Activated T-helper 9 cell treated with anti-CD3 and anti-CD28 coated beads, Interleukin-2, amount 50 U/mL, for 16 hours (primary cell): ENCODE data around the gene PRPF40B.
A peak's percentile ranks its signal among the peaks of the same experiment; 100 is the strongest.
"Not testable (repeated sequence)": the region's sequence is repeated elsewhere in the genome, so short reads cannot be mapped to it uniquely, and the experiment has no call there.

Experiments used
- DNase-seq: peaks from one replicate; pipeline ENCODE4 v3.0.0-alpha.2; 2020; ENCODE audit warnings: low read depth

The PRPF40B gene

DNA sequence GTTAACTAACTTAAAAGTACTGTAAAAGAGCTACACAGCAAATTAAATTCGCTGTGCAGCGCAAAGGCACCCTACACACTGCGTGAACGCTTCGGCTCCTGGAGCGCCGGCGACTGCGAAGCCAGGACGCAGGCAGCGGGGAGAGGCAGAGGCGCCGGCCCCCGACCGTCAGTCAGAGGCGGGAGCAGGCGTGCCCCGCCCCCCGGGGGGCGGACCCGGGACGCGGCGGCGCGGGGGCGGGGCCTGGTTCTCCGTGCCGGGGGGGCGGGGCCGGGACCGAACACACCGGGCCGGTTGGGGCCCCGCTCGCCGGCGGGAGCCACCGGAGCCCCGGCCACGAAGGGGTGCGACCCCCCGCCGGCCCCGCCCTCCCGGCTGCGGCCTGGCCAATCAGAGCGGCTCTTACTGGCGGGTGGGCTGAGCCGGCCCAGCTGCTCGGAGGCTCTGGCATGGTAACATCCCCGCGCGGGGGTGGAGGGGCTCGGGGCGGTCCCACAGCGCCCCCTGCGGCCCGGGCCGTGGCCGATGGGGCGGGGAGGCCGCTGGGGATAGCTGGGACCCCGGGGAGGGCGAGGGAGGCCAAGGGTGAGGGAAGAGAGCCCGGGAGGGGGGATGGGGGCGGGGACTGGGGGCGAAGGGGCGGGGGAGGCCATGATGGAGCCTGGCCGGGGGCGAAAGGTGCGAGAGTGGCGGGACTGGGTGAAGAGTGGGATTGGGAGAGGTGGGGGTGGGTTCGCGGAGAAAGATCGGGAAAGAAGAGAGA is at the start of gene PRPF40B:
TSS of gene PRPF40B (plus strand) at position 420 of the 763 bp plus-strand sequence. CDS start at position 450, 30 bp downstream.
- DNase-seq = peak; percentile 79

DNA sequence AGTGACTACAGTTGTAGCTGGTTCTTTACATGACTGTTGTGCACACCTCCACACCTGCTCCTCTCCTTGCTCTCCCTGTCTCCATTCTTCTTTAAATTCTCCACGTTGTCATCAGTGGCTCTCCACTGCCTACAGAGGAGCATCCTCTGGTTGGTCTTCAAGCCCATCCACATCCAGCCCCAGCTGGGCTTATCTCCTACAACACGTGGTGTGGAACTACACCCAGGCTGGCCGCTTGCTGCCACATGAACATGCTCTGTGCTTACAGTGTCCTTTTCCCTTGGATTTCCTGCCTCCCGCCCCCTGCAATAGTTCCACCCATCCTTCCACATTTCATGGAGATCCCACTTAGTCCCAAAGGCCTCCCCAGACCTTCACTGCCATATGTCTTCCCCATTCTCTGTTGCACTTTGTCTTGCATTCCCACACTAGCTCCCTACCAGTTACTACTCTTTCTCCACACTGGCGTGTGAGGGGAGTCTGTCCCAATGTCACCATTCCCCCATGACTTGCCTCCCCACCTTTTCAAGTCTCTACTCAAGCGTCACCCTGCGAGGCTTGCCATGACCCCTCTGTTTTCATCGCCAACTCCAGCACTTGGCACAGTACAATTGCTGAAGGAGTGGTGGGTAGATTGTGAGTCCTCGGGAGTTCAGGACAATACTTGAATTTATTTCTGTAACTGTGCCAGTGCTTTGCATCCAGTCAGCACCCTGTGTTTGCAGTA is 45.6 kb upstream of the PRPF40B start:
- DNase-seq = no peak

GRCh38 chr12:49578471-49579112 is 44.8 kb upstream of the PRPF40B start:
- no peak for DNase-seq

- DNase-seq = peak; percentile 12
These were observed 42.5 kb upstream of the PRPF40B start for GRCh38 chr12:49580572-49581535.

DNA sequence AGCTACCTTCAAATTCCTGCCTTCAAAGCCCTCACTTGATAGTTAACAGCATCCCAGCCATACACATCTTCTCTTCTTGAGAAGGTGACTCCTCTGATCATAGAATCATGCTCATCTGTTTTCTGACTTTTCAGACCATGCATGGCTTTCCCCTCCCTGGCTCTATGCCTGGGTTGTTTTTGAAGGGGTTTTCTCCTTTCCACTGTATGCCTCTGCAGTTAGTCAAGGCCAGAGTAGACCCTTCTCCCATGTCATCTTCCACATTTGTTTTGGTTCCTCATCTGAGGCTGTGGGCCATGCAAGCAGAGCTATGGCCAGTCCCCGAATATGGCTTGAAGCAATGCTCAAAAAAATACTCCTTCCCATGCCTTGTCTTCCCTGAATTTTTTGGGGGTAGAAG is 41.2 kb upstream of the PRPF40B start:
- DNase-seq = no peak

DNA sequence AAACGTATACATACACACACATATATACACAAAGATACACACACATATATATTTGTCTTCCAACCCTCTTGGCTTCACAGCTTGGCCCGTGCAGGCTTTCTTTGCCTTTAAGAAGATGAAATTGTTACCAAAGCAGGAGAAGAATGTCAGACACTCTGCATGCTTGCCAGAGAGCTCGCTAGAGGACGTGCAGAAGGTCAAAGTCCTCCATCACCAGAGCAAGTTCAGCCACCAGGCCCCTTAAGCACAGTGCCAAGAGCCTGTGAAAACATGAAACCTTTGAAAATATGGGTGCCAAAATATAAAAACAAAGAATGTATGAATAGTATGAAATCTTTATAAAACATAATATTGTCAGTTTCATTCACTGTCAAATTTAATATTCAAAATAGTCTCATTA is 40.5 kb upstream of the PRPF40B start:
- no peak for DNase-seq

DNA sequence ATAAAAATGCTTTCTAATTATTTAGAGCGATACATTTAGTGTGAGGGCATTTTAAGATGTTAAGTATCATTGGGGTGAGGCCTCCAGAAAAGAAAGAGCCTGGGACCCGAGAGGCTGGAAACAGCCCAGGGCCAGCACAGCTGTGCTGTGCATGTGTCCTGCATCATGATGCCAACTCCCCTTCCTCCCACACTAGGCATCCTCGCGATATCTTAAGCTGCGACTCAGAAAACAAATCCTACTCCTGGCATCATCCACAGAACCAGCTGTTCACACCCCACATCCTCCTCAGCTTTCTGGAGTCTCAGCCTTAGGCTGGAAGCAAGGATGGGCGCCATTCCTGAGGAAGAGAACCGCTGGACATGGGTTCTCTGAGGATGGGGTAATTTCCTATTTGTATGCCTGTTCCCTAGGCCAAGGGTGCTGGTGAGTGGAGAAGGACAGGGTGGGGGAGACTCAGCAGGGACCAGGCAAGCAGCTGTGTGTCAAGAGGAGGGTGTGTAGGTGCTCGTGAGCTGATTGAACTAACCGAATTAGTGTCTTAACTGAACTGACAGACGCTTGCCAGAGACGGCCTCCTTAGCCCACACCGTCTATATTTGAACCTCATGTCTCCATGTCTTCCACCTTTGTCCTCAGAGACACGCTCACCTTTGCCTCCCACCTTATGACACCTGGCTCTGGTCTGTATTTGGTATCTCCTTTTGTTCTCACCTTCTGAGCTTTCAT is 39.8 kb upstream of the PRPF40B start:
- DNase-seq = no peak

GRCh38 chr12:49584591-49584990 is 38.8 kb upstream of the PRPF40B start:
- no peak for DNase-seq

GRCh38 chr12:49585477-49586459 is 37.6 kb upstream of the PRPF40B start:
- DNase-seq = no peak

DNA sequence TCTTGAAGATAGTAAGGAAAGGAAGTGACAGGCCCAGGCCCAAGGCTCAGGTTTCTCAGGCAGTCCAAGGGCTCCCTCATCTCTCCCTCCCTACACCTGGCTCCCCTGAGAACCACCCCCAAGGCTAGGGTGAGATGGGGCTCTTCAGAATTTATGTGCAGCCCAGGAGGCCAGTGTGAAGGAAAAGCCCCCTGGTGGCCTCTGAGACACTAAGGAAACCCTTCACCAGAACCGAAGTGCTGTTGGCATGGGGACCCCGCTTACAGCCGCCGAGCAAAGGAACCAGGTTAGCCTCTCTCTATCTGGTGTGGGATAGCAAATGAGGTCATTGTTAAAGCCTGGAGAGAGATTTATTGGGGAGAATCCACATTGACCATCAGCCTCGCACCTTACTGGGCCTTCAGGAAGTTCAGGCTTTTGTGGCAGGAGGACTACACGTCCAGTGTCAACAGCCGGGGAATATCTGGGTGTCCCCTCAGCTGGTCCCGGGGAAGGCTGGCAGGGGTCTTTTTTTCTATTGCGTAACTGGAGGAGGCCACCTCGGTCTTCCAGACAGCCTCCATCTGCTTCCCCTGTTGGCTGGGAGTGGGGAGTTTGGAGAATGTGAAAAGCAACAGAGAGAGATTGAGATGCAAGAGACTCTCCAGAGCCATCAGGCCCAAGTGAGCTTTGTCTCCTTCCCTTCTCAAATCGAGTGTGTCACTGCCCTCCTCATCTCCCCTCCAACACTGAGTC is 36.0 kb upstream of the PRPF40B start:
- no peak for DNase-seq

DNA sequence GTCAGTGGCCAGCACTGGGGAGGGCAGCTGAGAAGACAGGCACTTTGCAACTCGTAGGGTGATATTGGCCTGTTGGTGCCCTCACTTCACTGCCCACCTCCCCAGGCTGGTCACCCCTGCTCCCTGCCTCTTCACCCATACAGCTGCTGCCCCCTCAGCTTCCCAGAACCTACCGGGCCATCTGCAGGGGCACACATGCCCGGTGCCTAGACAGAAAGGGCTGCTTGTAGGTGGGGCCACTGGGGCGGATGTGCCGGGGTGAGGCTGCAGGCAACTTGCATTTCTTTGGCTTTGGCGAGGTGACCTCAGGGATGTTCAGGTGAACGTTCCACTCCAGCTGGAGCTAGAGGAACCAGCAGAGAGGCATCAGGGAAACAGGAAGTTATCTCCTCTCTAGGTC is 35.1 kb upstream of the PRPF40B start:
- no peak for DNase-seq

DNA sequence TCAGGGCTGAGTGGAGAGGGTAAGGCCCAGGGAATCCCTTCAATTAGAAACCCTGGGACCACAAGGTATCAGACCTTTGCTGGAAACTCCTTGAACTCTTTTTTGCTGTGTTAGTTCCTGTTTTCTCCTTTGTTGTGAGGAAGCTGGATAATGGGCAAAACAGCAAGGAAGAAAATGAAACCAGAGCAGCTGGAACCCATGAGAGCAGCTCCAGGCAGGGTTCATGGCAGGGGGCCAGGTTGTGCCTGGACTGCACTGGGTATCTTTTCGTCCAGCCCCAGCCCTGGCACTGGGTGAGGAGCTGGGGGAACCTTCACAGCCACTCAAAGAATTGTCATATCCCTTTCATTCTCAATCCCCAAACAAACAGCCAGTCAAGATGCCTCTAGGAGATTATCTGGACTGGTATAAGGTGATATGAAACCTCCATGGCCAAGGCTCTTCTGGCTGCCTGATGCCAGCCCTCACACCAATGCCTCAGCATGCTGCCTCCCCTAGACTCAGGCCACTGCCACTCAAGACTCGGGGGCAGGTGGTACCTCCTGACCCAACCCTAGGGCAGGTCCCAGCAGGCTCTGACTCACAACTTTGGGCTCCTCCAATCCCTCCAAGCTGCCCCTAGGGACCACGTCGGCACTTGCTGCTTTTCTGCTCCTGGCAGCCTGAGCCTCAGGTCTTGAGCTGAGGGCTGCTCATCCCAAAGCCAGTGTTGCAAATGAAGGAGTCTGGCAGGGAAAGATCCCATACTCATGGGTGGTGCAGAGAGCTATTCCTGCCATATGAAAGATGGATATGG is 34.4 kb upstream of the PRPF40B start:
- no peak for DNase-seq

DNA sequence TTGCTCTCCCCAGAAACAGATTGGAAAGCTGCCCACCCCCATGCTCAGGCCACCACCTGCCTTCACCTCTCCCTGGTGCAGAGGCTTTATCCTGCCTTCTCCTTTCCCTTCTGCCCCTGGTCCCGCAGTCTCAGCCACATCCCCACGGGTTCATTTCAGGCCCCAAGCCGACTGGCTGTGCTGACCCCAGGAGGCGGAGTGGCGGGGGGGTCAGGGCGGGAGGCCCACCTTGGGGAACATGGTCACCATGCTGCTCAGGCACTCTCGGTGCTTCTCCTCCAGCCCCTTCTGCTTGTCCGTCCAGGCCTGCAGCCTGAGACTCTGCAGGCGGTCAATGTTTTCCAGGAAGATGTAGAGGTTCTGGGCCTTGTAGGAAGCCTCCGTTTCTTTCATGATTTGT is 24.8 kb upstream of the PRPF40B start:
- DNase-seq = no peak

GRCh38 chr12:49599961-49600360 is 23.4 kb upstream of the PRPF40B start:
- DNase-seq = no peak

DNA sequence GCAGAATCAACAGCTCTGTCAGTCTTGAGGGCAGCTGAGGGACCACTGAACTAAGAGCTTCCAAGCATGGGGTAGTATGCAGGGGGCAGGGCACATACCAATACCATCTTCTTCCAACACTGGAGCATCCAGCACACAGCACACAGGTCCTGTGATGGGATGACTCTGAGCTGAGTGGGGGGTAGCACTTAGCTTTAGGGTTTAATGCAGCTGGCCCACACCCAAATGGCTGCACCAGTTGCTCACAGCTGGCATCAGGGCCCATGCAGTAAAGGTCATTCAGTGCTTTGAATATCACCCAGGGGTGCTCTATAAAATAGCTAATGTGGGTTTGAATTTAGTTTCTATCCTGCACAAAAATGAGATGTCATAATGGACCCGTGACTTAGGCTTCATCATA is 19.6 kb upstream of the PRPF40B start:
- DNase-seq = no peak

DNA sequence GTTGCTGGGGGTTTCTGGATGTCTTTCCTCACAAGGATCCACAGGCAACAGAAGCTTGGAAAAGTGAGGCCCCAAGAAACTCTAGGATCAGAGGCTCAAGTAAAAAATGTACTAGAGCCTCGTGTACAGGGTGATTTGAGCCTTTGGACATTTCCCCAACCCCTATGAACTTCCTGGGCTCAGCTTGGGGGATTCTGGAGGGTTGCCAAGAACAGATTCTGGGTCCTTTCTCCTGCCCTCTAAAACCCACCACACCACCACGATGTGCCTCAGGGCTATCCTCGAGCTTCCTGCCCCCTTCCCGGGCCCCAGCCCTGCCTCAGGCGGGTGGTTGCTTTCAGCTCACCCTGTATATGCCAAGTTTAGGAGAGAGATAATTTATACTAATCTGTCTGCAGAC is 18.5 kb upstream of the PRPF40B start:
- no peak for DNase-seq

- not testable (repeated sequence) for DNase-seq
These were observed 17.8 kb upstream of the PRPF40B start, which contains the start of gene FAM186B for GRCh38 chr12:49605539-49605938. FAM186B (minus strand) TSS chr12:49605639; CDS start chr12:49605477, 162 bp downstream.
